ENCODE results near the gene ACKR2. TPM values are rescaled to one million over a fixed set of nuclear protein-coding genes. Genes with fewer than 3 reads are reported as not detected.

ACKR2 gene
- total RNA-seq, 1 experiment from 2014 or later, result not detected

DNA sequence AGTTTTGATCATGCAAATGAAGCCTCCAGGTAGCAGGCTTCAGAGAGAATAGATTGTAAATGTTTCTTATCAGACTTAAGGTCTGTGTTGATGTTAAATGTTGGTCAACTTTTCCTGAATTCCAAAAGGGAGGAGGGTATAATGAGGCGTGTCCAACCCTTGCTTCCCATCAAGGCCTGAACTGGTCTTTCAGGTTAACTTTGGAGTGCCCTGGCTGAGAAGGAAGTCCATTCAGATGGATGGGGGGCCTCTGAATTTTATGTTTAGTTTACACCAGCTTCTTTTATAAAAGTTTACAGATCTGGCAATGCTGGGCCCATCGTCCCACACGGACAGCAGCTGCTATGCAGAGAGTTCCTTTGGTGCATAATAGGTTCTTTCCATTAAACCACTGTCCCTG is 45.1 kb upstream of the ACKR2 start:
- Histone ChIP-seq H3T11ph (ENCODE audit: low read length) (no peak overlapping the region), H3K9me3 (ENCODE audit: control insufficient read depth, low read depth, low read length) (no peaks in the 10 kb centered on the region), H3K79me1 (ENCODE audit: insufficient read depth, low read depth, low read length, poor library complexity, severe bottlenecking) (no peaks in the 10 kb centered on the region), H3K9ac (ENCODE audit: extremely low read depth, insufficient read length, low read length) (no peak overlapping the region), H2BK5ac (ENCODE audit: insufficient read length, low read length) (no peak overlapping the region), H2AFZ (ENCODE audit: low read length) (no peak overlapping the region), H3K27me3 (ENCODE audit: insufficient read depth, low read length) (no peaks in the 10 kb centered on the region), H4K20me1 (ENCODE audit: control insufficient read depth, insufficient read depth, insufficient read length) (no peaks in the 10 kb centered on the region), H2AK5ac (ENCODE audit: insufficient read length, low read length) (no peak overlapping the region), H2BK120ac (ENCODE audit: low read depth, low read length, poor library complexity, severe bottlenecking) (no peak overlapping the region), H4K8ac (replicated peaks; ENCODE audit: insufficient read length, low read depth, low read length) (no peak overlapping the region), H3K79me2 (ENCODE audit: insufficient read depth, low read length) (no peaks in the 10 kb centered on the region), H3K27ac (ENCODE audit: insufficient read length, low read depth, low read length) (no peak overlapping the region), H3K14ac (ENCODE audit: insufficient read depth, low read length) (no peak overlapping the region), H3K18ac (ENCODE audit: insufficient read length, low read depth, low read length) (no peak overlapping the region), H3K56ac (ENCODE audit: insufficient read length, low read depth, low read length) (no peak overlapping the region), H2BK20ac (ENCODE audit: low read depth, low read length, poor library complexity, severe bottlenecking) (no peak overlapping the region), H3K4me2 (ENCODE audit: insufficient read depth, insufficient read length, low read length) (no peak overlapping the region), H4K91ac (ENCODE audit: insufficient read length, low read depth, low read length) (no peak overlapping the region), H2BK15ac (ENCODE audit: low read depth, low read length) (no peak overlapping the region), H3K23ac (ENCODE audit: insufficient read length, low read depth, low read length) (no peak overlapping the region), H3K4me1 (ENCODE audit: insufficient read depth, low read length) (no peaks in the 10 kb centered on the region), H2BK12ac (ENCODE audit: insufficient read length, low read depth, low read length) (no peak overlapping the region), H4K5ac (ENCODE audit: insufficient read length, low read depth, low read length) (no peak overlapping the region), H3K23me2 (ENCODE audit: insufficient read length, low read depth, low read length, poor library complexity, severe bottlenecking) (no peaks in the 10 kb centered on the region), H3K4ac (ENCODE audit: low read depth, low read length) (no peak overlapping the region)
- WGBS (ENCODE audit: extremely low coverage, insufficient read length, low lambda C conversion rate), result no CpG with 5 or more reads among the region's 3 CpGs
- no peak for DNase-seq
- TF ChIP-seq, protein P1, sequence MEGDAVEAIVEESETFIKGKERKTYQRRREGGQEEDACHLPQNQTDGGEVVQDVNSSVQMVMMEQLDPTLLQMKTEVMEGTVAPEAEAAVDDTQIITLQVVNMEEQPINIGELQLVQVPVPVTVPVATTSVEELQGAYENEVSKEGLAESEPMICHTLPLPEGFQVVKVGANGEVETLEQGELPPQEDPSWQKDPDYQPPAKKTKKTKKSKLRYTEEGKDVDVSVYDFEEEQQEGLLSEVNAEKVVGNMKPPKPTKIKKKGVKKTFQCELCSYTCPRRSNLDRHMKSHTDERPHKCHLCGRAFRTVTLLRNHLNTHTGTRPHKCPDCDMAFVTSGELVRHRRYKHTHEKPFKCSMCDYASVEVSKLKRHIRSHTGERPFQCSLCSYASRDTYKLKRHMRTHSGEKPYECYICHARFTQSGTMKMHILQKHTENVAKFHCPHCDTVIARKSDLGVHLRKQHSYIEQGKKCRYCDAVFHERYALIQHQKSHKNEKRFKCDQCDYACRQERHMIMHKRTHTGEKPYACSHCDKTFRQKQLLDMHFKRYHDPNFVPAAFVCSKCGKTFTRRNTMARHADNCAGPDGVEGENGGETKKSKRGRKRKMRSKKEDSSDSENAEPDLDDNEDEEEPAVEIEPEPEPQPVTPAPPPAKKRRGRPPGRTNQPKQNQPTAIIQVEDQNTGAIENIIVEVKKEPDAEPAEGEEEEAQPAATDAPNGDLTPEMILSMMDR (conservative IDR thresholded peaks at IDR 0.05), result no peak
- H3K4me1 Mint-ChIP-seq, result peaks cover 22 to 26% of the 10 kb centered on the region in 2 experiments
- H3K9me3 Mint-ChIP-seq, result peaks cover 0 to 3% of the 10 kb centered on the region in 2 experiments; a peak in 2 of 5 replicates
- peaks cover 7% of the 10 kb centered on the region for H3K27me3 Mint-ChIP-seq (ENCODE audit: low read depth)
- no peaks in the 10 kb centered on the region; a peak in 1 of 7 replicates for H3K36me3 Mint-ChIP-seq (ENCODE audit: insufficient read depth in 1 of 3, low read depth in 3 of 3)
- H3K4me3 Mint-ChIP-seq, result no peak overlapping the region
- H3K27ac Mint-ChIP-seq, result no peak overlapping the region; a peak in 1 of 7 replicates
